NCI-H2081 treated with DMSO at 0.1 percent for 48 hours (cell line): ENCODE measurements around the gene SLIT3.

Source experiments
- DNase-seq: peaks from one replicate; lab custom pipeline; 2025; lab: John Stamatoyannopoulos, UW

The SLIT3 gene

DNA sequence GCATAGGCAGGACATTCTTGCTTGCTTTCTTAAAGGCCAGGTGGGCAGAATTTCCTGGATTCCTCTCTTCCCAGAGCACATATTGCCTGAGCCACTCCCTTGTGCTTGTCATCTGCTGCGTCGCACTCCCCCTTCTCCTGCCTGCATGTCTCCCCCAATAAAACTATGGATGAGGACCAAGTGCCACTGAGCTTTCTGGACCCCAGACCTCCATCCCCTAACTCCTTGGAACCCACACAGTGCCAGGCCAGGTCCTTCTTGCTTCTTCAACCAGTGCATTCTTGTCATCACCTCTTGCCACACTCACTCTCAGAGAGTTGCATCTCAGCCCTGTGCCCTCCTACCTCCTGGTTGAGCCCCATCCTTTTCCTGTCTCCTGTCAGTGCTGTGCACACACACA lies 563.9 kb downstream of the SLIT3 start:
- no peak for DNase-seq

- DNase-seq = no peak
Measured at GRCh38 chr5:168736281-168736831, 564.6 kb downstream of the SLIT3 start.

- no peak for DNase-seq
Measured at GRCh38 chr5:168734620-168735300, 566.2 kb downstream of the SLIT3 start.

- DNase-seq = no peak
Measured at GRCh38 chr5:168734119-168734518, 566.8 kb downstream of the SLIT3 start.

- DNase-seq = no peak
Measured at GRCh38 chr5:168728546-168729211, 572.3 kb downstream of the SLIT3 start.

- no peak for DNase-seq
Measured at GRCh38 chr5:168727547-168727946, 573.4 kb downstream of the SLIT3 start.

GRCh38 chr5:168726342-168726741 lies 574.6 kb downstream of the SLIT3 start:
- no peak for DNase-seq

GRCh38 chr5:168724227-168724626 lies 576.7 kb downstream of the SLIT3 start:
- no peak for DNase-seq

- no peak for DNase-seq
Measured at GRCh38 chr5:168723037-168723436, 577.9 kb downstream of the SLIT3 start.

- DNase-seq = no peak
Measured at GRCh38 chr5:168721966-168722365, 579.0 kb downstream of the SLIT3 start.

- no peak for DNase-seq
Measured at GRCh38 chr5:168721002-168721753, 579.8 kb downstream of the SLIT3 start.

DNA sequence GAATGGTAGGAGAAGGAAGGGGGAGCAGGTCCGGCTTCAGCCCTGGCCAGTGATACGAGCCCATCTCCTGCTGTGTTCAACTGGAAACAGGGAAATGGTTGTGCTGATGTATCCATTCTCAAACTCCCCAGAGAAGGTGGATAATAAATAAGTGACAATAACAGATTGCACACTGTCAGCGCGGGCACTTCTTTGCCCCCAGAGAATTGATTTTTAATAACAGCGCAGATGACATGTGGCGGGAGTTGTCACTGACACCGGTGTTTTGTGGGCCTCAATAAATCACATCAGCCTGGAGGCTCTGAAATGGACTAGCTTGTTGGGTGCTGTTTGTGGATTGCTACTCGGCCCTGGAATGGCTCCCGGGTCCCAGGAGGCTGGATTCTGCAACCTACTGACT lies 580.4 kb downstream of the SLIT3 start:
- no peak for DNase-seq

- DNase-seq = no peak
Measured at GRCh38 chr5:168714046-168714445, 586.9 kb downstream of the SLIT3 start.

- no peak for DNase-seq
Measured at GRCh38 chr5:168713051-168713450, 587.9 kb downstream of the SLIT3 start.

- DNase-seq = no peak
Measured at GRCh38 chr5:168712280-168712924, 588.5 kb downstream of the SLIT3 start.

DNA sequence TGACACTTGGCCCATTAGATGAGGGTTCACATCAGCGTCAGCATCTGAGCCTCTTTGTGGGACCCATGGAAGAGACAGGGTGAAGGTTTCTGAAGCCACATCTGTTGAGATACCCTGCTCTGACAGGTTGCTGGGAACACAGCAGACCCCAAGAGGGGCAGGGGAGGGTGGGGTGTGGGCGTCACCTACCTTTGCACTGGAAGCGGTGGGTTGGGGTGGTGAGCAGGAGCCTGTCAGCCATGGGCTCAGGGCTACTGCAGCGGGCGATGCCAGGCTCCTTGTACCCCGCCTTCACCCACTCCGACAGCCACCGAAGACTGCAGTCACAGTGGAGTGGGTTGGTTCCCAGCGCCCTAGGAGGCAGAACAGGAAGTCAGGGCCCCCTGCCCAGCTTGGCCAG lies 590.2 kb downstream of the SLIT3 start:
- no peak for DNase-seq

- no peak for DNase-seq
Measured at GRCh38 chr5:168707716-168708695, 592.9 kb downstream of the SLIT3 start.

DNA sequence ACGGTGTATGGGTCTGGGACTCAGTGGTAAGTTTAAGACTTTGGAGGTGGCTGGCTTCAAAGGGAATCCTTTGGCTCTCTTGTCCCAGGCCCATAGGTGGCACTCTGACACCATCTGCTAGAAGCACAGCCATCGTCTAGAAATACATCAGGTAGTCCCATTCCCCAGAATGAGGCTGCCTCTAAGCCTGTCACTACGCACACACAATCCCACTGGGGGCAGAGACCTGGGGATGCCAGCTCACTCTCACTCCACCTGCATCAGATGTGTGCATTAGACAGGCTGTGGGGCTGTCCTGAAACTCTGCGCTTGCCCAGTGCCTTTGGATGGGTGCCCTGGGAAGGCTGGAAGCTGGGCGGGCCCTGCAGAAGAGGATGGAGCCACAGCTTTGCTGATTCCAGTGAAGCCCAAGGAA lies 594.3 kb downstream of the SLIT3 start:
- DNase-seq = no peak

DNA sequence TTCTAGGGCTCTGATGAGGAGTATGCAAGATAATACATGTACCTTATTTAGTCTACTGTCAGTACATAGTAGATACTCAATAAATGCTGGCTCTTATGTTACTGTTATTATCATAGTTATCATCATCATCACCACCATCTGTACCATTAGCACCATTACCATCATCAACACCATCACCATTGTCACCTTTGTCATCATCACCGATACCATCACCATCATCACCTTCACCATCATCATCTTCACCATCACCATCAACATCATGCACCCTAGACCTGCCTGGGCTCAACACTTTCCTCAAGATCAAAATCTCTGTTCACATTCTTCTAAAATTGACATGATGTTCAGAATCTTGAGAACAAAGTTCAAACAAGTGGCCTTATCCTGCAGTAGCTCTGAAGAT lies 595.6 kb downstream of the SLIT3 start:
- no peak for DNase-seq

GRCh38 chr5:168702511-168702910 lies 598.4 kb downstream of the SLIT3 start:
- DNase-seq = no peak

DNA sequence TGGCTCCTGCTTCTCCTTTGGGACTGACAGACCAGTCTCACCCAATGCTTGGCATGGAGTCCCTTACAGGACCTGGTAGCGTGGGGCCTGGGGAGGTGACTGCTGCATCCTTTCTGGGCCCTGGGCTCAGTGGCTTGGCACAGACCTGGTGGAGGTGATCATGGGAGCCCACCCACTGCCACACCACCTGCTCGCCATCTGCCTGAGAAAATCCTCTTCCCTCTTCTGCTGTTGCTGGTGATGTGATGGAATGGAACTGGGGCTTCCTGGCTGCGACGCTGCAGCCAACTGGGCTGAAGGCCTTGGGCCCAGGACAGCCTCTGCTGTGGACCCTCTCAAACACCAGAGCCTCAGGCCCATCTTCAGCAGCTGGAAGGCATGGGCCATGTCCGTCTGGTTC lies 599.3 kb downstream of the SLIT3 start:
- DNase-seq = no peak
